ENCODE results near the gene PGR.
"Not testable (repeated sequence)": the region's sequence is repeated elsewhere in the genome, so short reads cannot be mapped to it uniquely, and the experiment has no call there.

The PGR gene

GRCh38 chr11:101014600-101015285, 114.9 kb downstream of the PGR start:
- no peak for DNase-seq (ENCODE audit: low spot score)
- TF ChIP-seq CTCF (IDR thresholded peaks at IDR 0.05; ENCODE audit: extremely low read depth, missing control alignments), result no peak

GRCh38 chr11:101013702-101014101, 115.9 kb downstream of the PGR start:
- not testable (repeated sequence) for DNase-seq (ENCODE audit: low spot score)

GRCh38 chr11:101011881-101012280, 117.7 kb downstream of the PGR start:
- no peak for DNase-seq (ENCODE audit: low spot score)
- no peak for TF ChIP-seq CTCF (IDR thresholded peaks at IDR 0.05; ENCODE audit: extremely low read depth, missing control alignments)

- DNase-seq (ENCODE audit: low spot score), result no peak
- TF ChIP-seq CTCF (IDR thresholded peaks at IDR 0.05; ENCODE audit: extremely low read depth, missing control alignments), result no peak
Measured at GRCh38 chr11:101010899-101011298, 118.7 kb downstream of the PGR start.

- no peak for DNase-seq (ENCODE audit: low spot score)
- TF ChIP-seq CTCF (IDR thresholded peaks at IDR 0.05; ENCODE audit: extremely low read depth, missing control alignments), result no peak
Measured at GRCh38 chr11:101009690-101010055, 119.9 kb downstream of the PGR start.

- no peak for DNase-seq (ENCODE audit: low spot score)
- TF ChIP-seq CTCF (IDR thresholded peaks at IDR 0.05; ENCODE audit: extremely low read depth, missing control alignments), result no peak
Measured at GRCh38 chr11:101008961-101009689, 120.5 kb downstream of the PGR start.

GRCh38 chr11:101003468-101003867, 126.1 kb downstream of the PGR start:
- TF ChIP-seq CTCF (IDR thresholded peaks at IDR 0.05; ENCODE audit: extremely low read depth, missing control alignments), result no peak
- DNase-seq (ENCODE audit: low spot score), result no peak

- DNase-seq (ENCODE audit: low spot score), result no peak
- TF ChIP-seq CTCF (IDR thresholded peaks at IDR 0.05; ENCODE audit: extremely low read depth, missing control alignments), result no peak
Measured at GRCh38 chr11:100999756-101000155, 129.9 kb downstream of the PGR start.
